GM12878 (cell line): ENCODE measurements around the gene HORMAD2. TPM values are rescaled to one million over a fixed set of nuclear protein-coding genes. Genes with fewer than 3 reads are reported as not detected.

ENCODE experiments used
- ASH2L ChIP-seq: fragments of 300-600, 200-600 bp; sonication (generic); IDR thresholded peaks from 2 replicates; pipeline ENCODE4 v1.6.1; 2017; ENCODE audit warnings: low read depth, mild to moderate bottlenecking, borderline replicate concordance
- BCL11A ChIP-seq: IDR thresholded peaks from 2 replicates; pipeline ENCODE4 v1.6.1; 2011; ENCODE audit warnings: low read depth, low read length
- CBFB ChIP-seq: IDR thresholded peaks from 2 replicates; pipeline ENCODE4 v1.6.1; 2016; ENCODE audit warnings: antibody characterized with exemption, low read depth
- CBX5 ChIP-seq: sonication (generic); IDR thresholded peaks from 2 replicates; pipeline ENCODE4 v1.6.1; 2016; ENCODE audit warnings: low read depth, moderate library complexity, mild to moderate bottlenecking, inconsistent platforms
- CEBPB ChIP-seq, 2 experiments: fragments of 150-350 bp in 1 of 2; IDR thresholded peaks; 2 replicates each; pipeline ENCODE4 v1.6.1; 2012 to 2014; ENCODE audit warnings: low read depth in 2 of 2, low read length in 2 of 2, borderline replicate concordance in 1 of 2, inconsistent platforms in 1 of 2
- CUX1 ChIP-seq: IDR thresholded peaks from 2 replicates; pipeline ENCODE4 v1.6.1; 2012; ENCODE audit warnings: improper control_type of control experiment, low read depth, low read length; ENCODE audit not compliant: insufficient replicate concordance
- EGR1 ChIP-seq, 2 experiments: IDR thresholded peaks; 1 replicate in 1 of 2; 2 replicates in 1 of 2; pipeline ENCODE4 v1.6.1; 2011 to 2012; ENCODE audit warnings: low read depth in 2 of 2, low read length in 2 of 2, borderline replicate concordance in 1 of 2, mild to moderate bottlenecking in 1 of 2, moderate library complexity in 1 of 2
- EP300 ChIP-seq, 2 experiments: fragments of 150-350 bp in 1 of 2; IDR thresholded peaks; 2 replicates each; pipeline ENCODE4 v1.6.1; 2011 to 2012; ENCODE audit warnings: low read depth in 2 of 2, low read length in 2 of 2, borderline replicate concordance in 1 of 2, improper control_type of control experiment in 1 of 2, inconsistent platforms in 1 of 2; ENCODE audit not compliant: control insufficient read depth in 1 of 2
- ETV6 ChIP-seq, 2 experiments: fragments of 450-650 bp in 1 of 2; IDR thresholded peaks in 1 of 2; conservative IDR thresholded peaks in 1 of 2; 2 replicates each; pipeline ENCODE4 v1.6.1; 2014; ENCODE audit warnings: antibody characterized with exemption in 1 of 2, borderline replicate concordance in 1 of 2, low read depth in 1 of 2, mild to moderate bottlenecking in 1 of 2, moderate library complexity in 1 of 2
- FOXK2 ChIP-seq: fragments of 450-650 bp; IDR thresholded peaks from 2 replicates; pipeline ENCODE4 v1.6.1; 2017; ENCODE audit warnings: mild to moderate bottlenecking, moderate library complexity
- IKZF2 ChIP-seq, 2 experiments: fragments of 450-650 bp; IDR thresholded peaks; 2 replicates each; pipeline ENCODE4 v1.6.1; 2017; ENCODE audit warnings: mild to moderate bottlenecking in 2 of 2, moderate library complexity in 2 of 2
- IRF4 ChIP-seq: IDR thresholded peaks from 2 replicates; pipeline ENCODE4 v1.6.1; 2011; ENCODE audit warnings: low read depth, low read length
- KAT2A ChIP-seq: conservative IDR thresholded peaks from 2 replicates; pipeline ENCODE4 v1.6.1; 2011; ENCODE audit warnings: low read depth, low read length; ENCODE audit not compliant: control insufficient read depth
- LARP7 ChIP-seq: fragments of 450-650 bp; IDR thresholded peaks from 2 replicates; pipeline ENCODE4 v1.6.1; 2017; ENCODE audit warnings: mild to moderate bottlenecking
- MEF2A ChIP-seq: IDR thresholded peaks from 2 replicates; pipeline ENCODE4 v1.6.1; 2011; ENCODE audit warnings: low read depth, mild to moderate bottlenecking, low read length, moderate library complexity; ENCODE audit not compliant: insufficient read depth
- MTA3 ChIP-seq: IDR thresholded peaks from 2 replicates; pipeline ENCODE4 v1.6.1; 2012; ENCODE audit warnings: low read length, inconsistent platforms, borderline replicate concordance
- MXI1 ChIP-seq: fragments of 150-350 bp; IDR thresholded peaks from 2 replicates; pipeline ENCODE4 v1.6.1; 2011; ENCODE audit warnings: low read depth, mild to moderate bottlenecking, inconsistent platforms, low read length, improper control_type of control experiment
- NKRF ChIP-seq: fragments of 450-650 bp; conservative IDR thresholded peaks from 2 replicates; pipeline ENCODE4 v1.6.1; 2017; ENCODE audit warnings: mild to moderate bottlenecking, moderate library complexity
- NR2F1 ChIP-seq: fragments of 450-650 bp; conservative IDR thresholded peaks from 2 replicates; pipeline ENCODE4 v1.6.1; 2017; ENCODE audit warnings: mild to moderate bottlenecking
- PAX5 ChIP-seq: IDR thresholded peaks from 2 replicates; pipeline ENCODE4 v1.6.1; 2011; ENCODE audit warnings: low read depth, low read length, borderline replicate concordance
- PML ChIP-seq: IDR thresholded peaks from 2 replicates; pipeline ENCODE4 v1.6.1; 2012; ENCODE audit warnings: low read length, inconsistent platforms
- SIX5 ChIP-seq: IDR thresholded peaks from 2 replicates; pipeline ENCODE4 v1.6.1; 2011; ENCODE audit warnings: mild to moderate bottlenecking, low read depth, low read length, moderate library complexity; ENCODE audit not compliant: severe bottlenecking
- SREBF1 ChIP-seq: IDR thresholded peaks from 2 replicates; pipeline ENCODE4 v1.6.1; 2012; ENCODE audit warnings: mild to moderate bottlenecking, low read length
- YY1 ChIP-seq: IDR thresholded peaks from 2 replicates; pipeline ENCODE4 v1.6.1; 2011; ENCODE audit warnings: low read depth, mild to moderate bottlenecking, low read length
- ZSCAN29 ChIP-seq: fragments of 450-650 bp; IDR thresholded peaks from 2 replicates; pipeline ENCODE4 v1.6.1; 2017; ENCODE audit warnings: mild to moderate bottlenecking, moderate library complexity
- polyA plus RNA-seq, 11 experiments: library from polyadenylated mRNA; depleted of rRNA in 4 of 11; unstranded in 6 of 11; stranded (reverse) in 5 of 11; fragments of >200 nt; fragmentation: Nextera tagmentation in 4 of 11; fragmentation: Illumina TruSeq in 1 of 11; extraction: Ambion mirVana in 4 of 11; extraction: Trizol in 1 of 11; gene quantifications; 1 replicate in 1 of 11; 2 replicates in 10 of 11; pipeline versions ENCODE4 v1.2.1 to v1.2.3, GENCODE V29; 2011 to 2016; ENCODE audit warnings: inconsistent platforms in 2 of 11, missing spikeins in 2 of 11, low read depth in 1 of 11
- total RNA-seq, 4 experiments: library from RNA; depleted of rRNA in 3 of 4; stranded (reverse); fragments of >200 nt in 3 of 4; fragmentation: Illumina TruSeq in 1 of 4; extraction: Trizol in 1 of 4; gene quantifications; 2 replicates each; pipeline versions ENCODE4 v1.2.1 to v1.2.3, GENCODE V29; 2013 to 2021

Gene HORMAD2
- total and polyA plus RNA-seq, 10 of the 15 experiments (the other 5 are each of a cell fraction or from before 2014, with no cell fraction given): 0.07 to 0.13 TPM; not detected in 8

- no peak for TF ChIP-seq CBX5
- TF ChIP-seq PML: no peak; the same call in 1 of the 2 replicates
- TF ChIP-seq IRF4: no peak
- no peak for TF ChIP-seq ZSCAN29
- no peak for TF ChIP-seq SREBF1
- TF ChIP-seq ETV6 (conservative IDR thresholded peaks at IDR 0.05 in 1 of 2, IDR thresholded peaks at IDR 0.05 in 1 of 2; ENCODE audit: borderline replicate concordance in 1 of 2, low read depth in 1 of 2): no peak
- TF ChIP-seq KAT2A: no peak
- peak; percentile 72 to 81 for TF ChIP-seq IKZF2 (IDR thresholded peaks at IDR 0.05)
- no peak for TF ChIP-seq LARP7
- no peak for TF ChIP-seq CBFB
- no peak for TF ChIP-seq CUX1
- no peak for TF ChIP-seq YY1
- TF ChIP-seq FOXK2: no peak
- TF ChIP-seq BCL11A: peak; percentile 40
- no peak for TF ChIP-seq MTA3
- TF ChIP-seq EP300 (IDR thresholded peaks at IDR 0.05; ENCODE audit: borderline replicate concordance in 1 of 2, control insufficient read depth in 1 of 2, low read depth in 2 of 2, low read length in 2 of 2): peak; percentile 72 to 81; a peak in 2 of 4 replicates
- TF ChIP-seq SIX5: no peak
- no peak for TF ChIP-seq CEBPB (IDR thresholded peaks at IDR 0.05; ENCODE audit: borderline replicate concordance in 1 of 2, low read depth in 2 of 2, low read length in 2 of 2)
- TF ChIP-seq ASH2L: no peak
- TF ChIP-seq PAX5: peak; percentile 11; the same call in 1 of the 2 replicates
- TF ChIP-seq EGR1 (IDR thresholded peaks at IDR 0.05; ENCODE audit: borderline replicate concordance in 1 of 2, low read depth in 2 of 2, low read length in 2 of 2): no peak
- no peak for TF ChIP-seq MXI1
- TF ChIP-seq NR2F1: no peak
- TF ChIP-seq NKRF: no peak
- no peak for TF ChIP-seq MEF2A
These were observed 116.0 kb downstream of the HORMAD2 start (continued) for GRCh38 chr22:30196141-30196879.
